SU-DHL-6 (cell line): ENCODE measurements around the gene TNFRSF25.

Experiments
- EZH2phosphoT487 ChIP-seq: fragments of 200-600 bp; sonication (generic), shearing (Covaris generic); conservative IDR thresholded peaks from 2 replicates; pipeline ENCODE4 v1.6.1; 2018; ENCODE audit warnings: mild to moderate bottlenecking, antibody characterized with exemption, low read length, moderate library complexity, mixed read lengths
- TF ChIP-seq, protein P1 (sequence below): fragments of 200-600 bp; sonication (generic); IDR thresholded peaks from one replicate; pipeline ENCODE4 v1.5.1; 2017; ENCODE audit warnings: antibody characterized with exemption, mild to moderate bottlenecking, low read length, moderate library complexity; ENCODE audit not compliant: insufficient read depth, poor library complexity, severe bottlenecking

DNA sequence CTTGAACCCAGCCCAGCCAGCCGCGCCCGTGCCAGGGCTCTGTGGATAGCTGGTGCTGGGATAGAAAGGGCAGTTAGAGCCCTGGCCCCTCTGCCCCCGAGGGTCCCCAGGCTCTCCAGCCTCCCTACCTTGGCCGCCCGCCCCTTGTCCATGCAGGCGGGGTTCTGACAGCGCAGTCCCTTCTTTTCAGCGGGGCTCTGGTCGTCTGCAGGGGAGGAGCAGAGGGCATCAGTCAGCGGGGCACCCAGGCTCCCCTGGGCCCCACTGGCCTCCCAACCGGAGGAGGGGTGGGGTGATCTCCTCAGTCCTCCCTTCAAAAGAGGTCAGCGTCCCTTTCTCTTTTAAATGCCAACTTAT is 30.4 kb upstream of the TNFRSF25 start:
- TF ChIP-seq, protein P1, sequence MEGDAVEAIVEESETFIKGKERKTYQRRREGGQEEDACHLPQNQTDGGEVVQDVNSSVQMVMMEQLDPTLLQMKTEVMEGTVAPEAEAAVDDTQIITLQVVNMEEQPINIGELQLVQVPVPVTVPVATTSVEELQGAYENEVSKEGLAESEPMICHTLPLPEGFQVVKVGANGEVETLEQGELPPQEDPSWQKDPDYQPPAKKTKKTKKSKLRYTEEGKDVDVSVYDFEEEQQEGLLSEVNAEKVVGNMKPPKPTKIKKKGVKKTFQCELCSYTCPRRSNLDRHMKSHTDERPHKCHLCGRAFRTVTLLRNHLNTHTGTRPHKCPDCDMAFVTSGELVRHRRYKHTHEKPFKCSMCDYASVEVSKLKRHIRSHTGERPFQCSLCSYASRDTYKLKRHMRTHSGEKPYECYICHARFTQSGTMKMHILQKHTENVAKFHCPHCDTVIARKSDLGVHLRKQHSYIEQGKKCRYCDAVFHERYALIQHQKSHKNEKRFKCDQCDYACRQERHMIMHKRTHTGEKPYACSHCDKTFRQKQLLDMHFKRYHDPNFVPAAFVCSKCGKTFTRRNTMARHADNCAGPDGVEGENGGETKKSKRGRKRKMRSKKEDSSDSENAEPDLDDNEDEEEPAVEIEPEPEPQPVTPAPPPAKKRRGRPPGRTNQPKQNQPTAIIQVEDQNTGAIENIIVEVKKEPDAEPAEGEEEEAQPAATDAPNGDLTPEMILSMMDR, result no peak
- no peak for TF ChIP-seq EZH2phosphoT487
